Keratinocyte (primary cell): ENCODE measurements around the gene TANGO2. TPM values are rescaled to one million over a fixed set of nuclear protein-coding genes. Genes with fewer than 3 reads are reported as not detected.

ENCODE experiments used
- DNase-seq: peaks from one replicate; pipeline ENCODE4 v3.0.0-alpha.2; 2011; ENCODE audit warnings: low read depth, missing footprints, low spot score
- FAIRE-seq: peaks from 2 replicates; lab custom pipeline; 2011; peaks lifted over from hg19 to GRCh38; lab: Jason Lieb, UNC
- H2AFZ ChIP-seq: 2 replicates; pipeline ENCODE4 v1.6.0; 2012; ENCODE audit warnings: low read length, control low read depth, inconsistent platforms; ENCODE audit not compliant: control insufficient read depth
- H3K27ac ChIP-seq: 2 replicates; pipeline ENCODE4 v1.5.1; 2011; ENCODE audit warnings: low read length; ENCODE audit not compliant: control insufficient read depth, insufficient read depth
- H3K27me3 ChIP-seq: 3 replicates; pipeline ENCODE4 v1.6.0; 2011; ENCODE audit warnings: low read length; ENCODE audit not compliant: control insufficient read depth, insufficient read depth; ENCODE audit errors: extremely low read depth
- H3K36me3 ChIP-seq, 2 experiments: 2 replicates in 1 of 2; 3 replicates in 1 of 2; pipeline ENCODE4 v1.5.1; 2011; ENCODE audit warnings: low read length in 2 of 2, mild to moderate bottlenecking in 1 of 2; ENCODE audit not compliant: control insufficient read depth in 2 of 2, insufficient read depth in 2 of 2; ENCODE audit errors: extremely low read depth in 1 of 2
- H3K4me1 ChIP-seq: 3 replicates; pipeline ENCODE4 v1.5.1; 2011; ENCODE audit warnings: low read length; ENCODE audit not compliant: control insufficient read depth, insufficient read depth; ENCODE audit errors: extremely low read depth
- H3K4me2 ChIP-seq: 3 replicates; pipeline ENCODE4 v1.6.0; 2011; ENCODE audit warnings: low read depth, low read length; ENCODE audit not compliant: control insufficient read depth, insufficient read depth; ENCODE audit errors: extremely low read depth
- H3K4me3 ChIP-seq, 3 experiments: fragments of 200-600 bp in 1 of 3; sonication (generic) in 1 of 3; 2 replicates in 2 of 3; 3 replicates in 1 of 3; pipeline ENCODE4 v1.5.1; 2011 to 2016; ENCODE audit warnings: low read length in 3 of 3, mild to moderate bottlenecking in 3 of 3, control low read depth in 2 of 3, inconsistent platforms in 1 of 3, low read depth in 1 of 3, mixed read lengths in 1 of 3, mixed run types in 1 of 3, moderate library complexity in 1 of 3; ENCODE audit not compliant: control insufficient read depth in 2 of 3, insufficient read depth in 2 of 3; ENCODE audit errors: extremely low read depth in 1 of 3
- H3K79me2 ChIP-seq: 2 replicates; pipeline ENCODE4 v1.6.0; 2012; ENCODE audit warnings: low read length; ENCODE audit not compliant: control insufficient read depth, insufficient read depth
- H3K9ac ChIP-seq: 3 replicates; pipeline ENCODE4 v1.6.0; 2011; ENCODE audit warnings: low read length; ENCODE audit not compliant: control insufficient read depth, insufficient read depth; ENCODE audit errors: extremely low read depth
- H3K9me1 ChIP-seq: 3 replicates; pipeline ENCODE4 v1.6.0; 2011; ENCODE audit warnings: low read length; ENCODE audit not compliant: control insufficient read depth, insufficient read depth; ENCODE audit errors: extremely low read depth
- H3K9me3 ChIP-seq: 2 replicates; pipeline ENCODE4 v1.5.1; 2012; ENCODE audit warnings: low read depth, low read length; ENCODE audit not compliant: control insufficient read depth
- H4K20me1 ChIP-seq: 3 replicates; pipeline ENCODE4 v1.6.0; 2011; ENCODE audit warnings: low read length; ENCODE audit not compliant: control insufficient read depth, insufficient read depth; ENCODE audit errors: extremely low read depth
- EZH2 ChIP-seq: IDR thresholded peaks from one replicate; pipeline ENCODE4 v1.6.1; 2012; ENCODE audit warnings: inconsistent platforms, mild to moderate bottlenecking, low read length, moderate library complexity
- dilution Hi-C: fragments of 300-500 bp; cut with MboI; formaldehyde crosslinking; loops from one replicate; pipeline ENCODE4 v1.7.0; 2020; ENCODE audit warnings: low sequenced_read_pairs; ENCODE audit not compliant: extremely low pct_ligation_motif_present
- polyA plus RNA-seq, 5 experiments: library from polyadenylated mRNA; depleted of rRNA in 3 of 5; stranded (reverse) in 3 of 5; stranded (forward) in 1 of 5; unstranded in 1 of 5; fragments of >200 nt; gene quantifications; 1 replicate in 1 of 5; 2 replicates in 3 of 5; 3 replicates in 1 of 5; pipeline versions ENCODE4 v1.2.1 to v1.2.3, GENCODE V29; 2011 to 2012; ENCODE audit warnings: missing spikeins in 2 of 5, low read depth in 1 of 5, low replicate concordance in 1 of 5
- TF ChIP-seq, protein P1 (sequence below), 3 experiments: IDR thresholded peaks in 1 of 3; conservative IDR thresholded peaks in 1 of 3; optimal IDR thresholded peaks in 1 of 3; 2 replicates in 2 of 3; 3 replicates in 1 of 3; pipeline versions ENCODE3 to v1.5.1; 2011; ENCODE audit warnings: low read length in 3 of 3, mild to moderate bottlenecking in 3 of 3, moderate library complexity in 2 of 3, control low read depth in 1 of 3, inconsistent platforms in 1 of 3; ENCODE audit not compliant: insufficient read depth in 2 of 3; ENCODE audit errors: extremely low read depth in 1 of 3

The TANGO2 gene
- polyA plus RNA-seq, 1 donor (not counting 4 experiments of a cell fraction or from before 2014, with no cell fraction given), result 20.1 TPM

- FAIRE-seq (no peak), DNase-seq (no peak)
- Histone ChIP-seq H3K27me3 (no peaks in the 10 kb centered on the region), H3K4me3 (no peak overlapping the region), H3K27ac (no peak overlapping the region), H3K36me3 (peaks cover 0 to 3% of the 10 kb centered on the region in 2 experiments), H3K9ac (no peak overlapping the region), H4K20me1 (no peaks in the 10 kb centered on the region), H3K9me3 (no peaks in the 10 kb centered on the region), H3K4me1 (peaks cover 32% of the 10 kb centered on the region), H3K79me2 (no peaks in the 10 kb centered on the region), H3K4me2 (peak overlapping the region; percentile 22), H2AFZ (no peak overlapping the region), H3K9me1 (peaks cover 5% of the 10 kb centered on the region)
- dilution Hi-C loops, result no loop called here
- TF ChIP-seq EZH2, result no peak
- TF ChIP-seq, protein P1, sequence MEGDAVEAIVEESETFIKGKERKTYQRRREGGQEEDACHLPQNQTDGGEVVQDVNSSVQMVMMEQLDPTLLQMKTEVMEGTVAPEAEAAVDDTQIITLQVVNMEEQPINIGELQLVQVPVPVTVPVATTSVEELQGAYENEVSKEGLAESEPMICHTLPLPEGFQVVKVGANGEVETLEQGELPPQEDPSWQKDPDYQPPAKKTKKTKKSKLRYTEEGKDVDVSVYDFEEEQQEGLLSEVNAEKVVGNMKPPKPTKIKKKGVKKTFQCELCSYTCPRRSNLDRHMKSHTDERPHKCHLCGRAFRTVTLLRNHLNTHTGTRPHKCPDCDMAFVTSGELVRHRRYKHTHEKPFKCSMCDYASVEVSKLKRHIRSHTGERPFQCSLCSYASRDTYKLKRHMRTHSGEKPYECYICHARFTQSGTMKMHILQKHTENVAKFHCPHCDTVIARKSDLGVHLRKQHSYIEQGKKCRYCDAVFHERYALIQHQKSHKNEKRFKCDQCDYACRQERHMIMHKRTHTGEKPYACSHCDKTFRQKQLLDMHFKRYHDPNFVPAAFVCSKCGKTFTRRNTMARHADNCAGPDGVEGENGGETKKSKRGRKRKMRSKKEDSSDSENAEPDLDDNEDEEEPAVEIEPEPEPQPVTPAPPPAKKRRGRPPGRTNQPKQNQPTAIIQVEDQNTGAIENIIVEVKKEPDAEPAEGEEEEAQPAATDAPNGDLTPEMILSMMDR (optimal IDR thresholded peaks at IDR 0.05 in 1 of 3, IDR thresholded peaks at IDR 0.05 in 1 of 3, conservative IDR thresholded peaks at IDR 0.05 in 1 of 3; ENCODE audit: extremely low read depth in 1 of 3, insufficient read depth in 2 of 3, low read length in 3 of 3), result peak; percentile 26 to 53 (median 35)
These were observed 42.6 kb downstream of the TANGO2 start for GRCh38 chr22:20063271-20064139.

DNA sequence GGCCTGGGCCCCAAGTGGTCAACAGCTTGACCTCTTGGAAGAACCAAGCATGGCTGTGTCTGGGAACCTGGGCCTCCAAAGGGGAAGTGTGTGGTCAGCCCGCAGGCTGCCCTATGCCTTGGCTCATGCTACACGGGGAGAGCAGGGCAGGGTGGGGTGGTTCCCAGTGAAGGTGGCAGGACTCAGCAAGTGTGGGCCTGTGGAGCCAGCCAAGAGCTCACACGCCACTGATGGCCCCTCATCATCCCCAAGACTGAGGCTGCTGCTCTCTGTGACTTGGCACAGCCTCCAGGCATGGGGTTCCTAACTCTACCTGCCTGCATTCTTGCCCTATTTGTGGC lies 43.2 kb downstream of the TANGO2 start:
- DNase-seq (peak; percentile 46), FAIRE-seq (no peak)
- dilution Hi-C loops, result no loop called here
- peaks cover 5% of the 10 kb centered on the region for H3K9me1 ChIP-seq
- H3K4me1 ChIP-seq, result peaks cover 32% of the 10 kb centered on the region
- no peak overlapping the region for H3K27ac ChIP-seq
- H3K9ac ChIP-seq, result no peak overlapping the region
- no peaks in the 10 kb centered on the region for H3K79me2 ChIP-seq
- H4K20me1 ChIP-seq, result no peaks in the 10 kb centered on the region
- no peak for TF ChIP-seq EZH2
- TF ChIP-seq, protein P1 (optimal IDR thresholded peaks at IDR 0.05 in 1 of 3, IDR thresholded peaks at IDR 0.05 in 1 of 3, conservative IDR thresholded peaks at IDR 0.05 in 1 of 3; ENCODE audit: extremely low read depth in 1 of 3, insufficient read depth in 2 of 3, low read length in 3 of 3), result no peak
- H3K4me2 ChIP-seq, result peak overlapping the region; percentile 22
- H3K27me3 ChIP-seq, result no peaks in the 10 kb centered on the region
- no peak overlapping the region for H3K4me3 ChIP-seq
- no peak overlapping the region for H2AFZ ChIP-seq
- H3K36me3 ChIP-seq, result peaks cover 0 to 3% of the 10 kb centered on the region in 2 experiments
- no peaks in the 10 kb centered on the region for H3K9me3 ChIP-seq
